Skeletal muscle tissue (tissue), 4 donors: ENCODE results near the gene MGAM2. TPM values are rescaled to one million over a fixed set of nuclear protein-coding genes. Genes with fewer than 3 reads are reported as not detected.

Experiments
- H3K27ac ChIP-seq: one replicate; pipeline ENCODE4 v1.7.0; 2013; ENCODE audit warnings: mild to moderate bottlenecking, low read depth, low read length, inconsistent platforms
- H3K27me3 ChIP-seq, 3 donors: one replicate each; pipeline ENCODE4 v1.7.0; 2013; ENCODE audit warnings: low read length in 3 of 3; ENCODE audit not compliant: control insufficient read depth in 3 of 3, insufficient read depth in 3 of 3
- H3K36me3 ChIP-seq, 3 donors: one replicate each; pipeline ENCODE4 v1.7.0; 2013; ENCODE audit warnings: low read length in 3 of 3; ENCODE audit not compliant: control insufficient read depth in 3 of 3, insufficient read depth in 3 of 3
- H3K4me1 ChIP-seq, 3 donors: one replicate each; pipeline ENCODE4 v1.7.0; 2013; ENCODE audit warnings: low read length in 3 of 3, mild to moderate bottlenecking in 3 of 3; ENCODE audit not compliant: control insufficient read depth in 3 of 3, insufficient read depth in 3 of 3
- H3K4me3 ChIP-seq, 3 donors: one replicate each; pipeline ENCODE4 v1.7.0; 2013; ENCODE audit warnings: low read length in 3 of 3
- H3K9ac ChIP-seq, 3 donors: one replicate each; pipeline ENCODE4 v1.7.0; 2013; ENCODE audit warnings: low read length in 3 of 3, mild to moderate bottlenecking in 3 of 3, moderate library complexity in 2 of 3, low read depth in 1 of 3
- H3K9me3 ChIP-seq, 3 donors: one replicate each; pipeline ENCODE4 v1.7.0; 2013; ENCODE audit warnings: low read length in 3 of 3; ENCODE audit not compliant: control insufficient read depth in 3 of 3
- total RNA-seq: library from RNA; depleted of rRNA; stranded (reverse); fragments of >200 nt; gene quantifications from one replicate; pipeline ENCODE4 v1.2.3, GENCODE V29; 2014
- donor health status: Osteomylitis.

The MGAM2 gene
- total RNA-seq, 1 donor from 2014 or later, result under 0.01 TPM

DNA sequence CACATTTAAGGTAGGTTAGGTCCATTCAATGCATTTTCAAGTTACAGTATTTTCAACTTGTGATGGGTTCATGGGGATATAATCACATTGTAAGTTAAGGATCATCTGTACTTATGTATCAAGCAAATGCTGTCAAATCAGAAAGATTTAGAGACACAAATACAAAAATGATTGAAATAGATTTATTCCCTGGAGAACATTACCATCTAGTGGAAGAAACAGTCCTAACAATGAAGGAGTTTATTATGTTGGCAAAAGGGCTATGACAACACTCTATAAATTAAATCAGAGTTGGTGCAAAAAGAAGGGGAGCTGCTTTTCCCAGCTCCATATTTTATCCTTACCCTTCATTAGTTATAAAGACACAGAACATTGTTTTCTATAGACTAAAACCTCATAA, 77.3 kb downstream of the MGAM2 start:
- no peak overlapping the region for H3K9ac ChIP-seq
- H3K9me3 ChIP-seq, result no peaks in the 10 kb centered on the region
- H3K27me3 ChIP-seq, result peaks cover 0 to 2% (median 0%) of the 10 kb centered on the region in 3 donors
- no peak overlapping the region for H3K4me3 ChIP-seq
- no peaks in the 10 kb centered on the region for H3K4me1 ChIP-seq
- H3K27ac ChIP-seq, result no peak overlapping the region
- no peaks in the 10 kb centered on the region for H3K36me3 ChIP-seq

DNA sequence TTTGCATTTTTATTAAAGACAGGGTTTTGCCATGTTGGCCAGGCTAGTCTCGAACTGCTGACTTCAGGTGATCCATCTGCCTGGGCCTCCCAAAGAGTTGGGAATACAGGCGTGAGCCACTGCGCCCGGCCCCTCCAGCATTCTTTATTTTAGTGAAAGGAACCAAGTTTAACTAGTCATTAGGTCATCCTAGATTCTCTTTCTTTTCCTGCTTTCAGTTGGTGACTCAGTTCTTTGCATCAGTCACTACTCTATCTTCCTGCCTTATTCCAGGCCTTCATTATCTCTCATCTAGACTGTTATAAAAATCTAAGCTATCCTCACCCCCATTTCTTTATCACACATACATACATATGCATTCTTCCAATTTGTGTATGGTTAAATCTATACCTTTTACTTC, 82.7 kb downstream of the MGAM2 start:
- H3K4me1 ChIP-seq, result no peaks in the 10 kb centered on the region
- H3K9me3 ChIP-seq, result no peaks in the 10 kb centered on the region
- no peaks in the 10 kb centered on the region for H3K36me3 ChIP-seq
- H3K27me3 ChIP-seq, result peaks cover 0 to 2% (median 0%) of the 10 kb centered on the region in 3 donors
- no peak overlapping the region for H3K27ac ChIP-seq
- no peak overlapping the region for H3K4me3 ChIP-seq
- no peak overlapping the region for H3K9ac ChIP-seq

DNA sequence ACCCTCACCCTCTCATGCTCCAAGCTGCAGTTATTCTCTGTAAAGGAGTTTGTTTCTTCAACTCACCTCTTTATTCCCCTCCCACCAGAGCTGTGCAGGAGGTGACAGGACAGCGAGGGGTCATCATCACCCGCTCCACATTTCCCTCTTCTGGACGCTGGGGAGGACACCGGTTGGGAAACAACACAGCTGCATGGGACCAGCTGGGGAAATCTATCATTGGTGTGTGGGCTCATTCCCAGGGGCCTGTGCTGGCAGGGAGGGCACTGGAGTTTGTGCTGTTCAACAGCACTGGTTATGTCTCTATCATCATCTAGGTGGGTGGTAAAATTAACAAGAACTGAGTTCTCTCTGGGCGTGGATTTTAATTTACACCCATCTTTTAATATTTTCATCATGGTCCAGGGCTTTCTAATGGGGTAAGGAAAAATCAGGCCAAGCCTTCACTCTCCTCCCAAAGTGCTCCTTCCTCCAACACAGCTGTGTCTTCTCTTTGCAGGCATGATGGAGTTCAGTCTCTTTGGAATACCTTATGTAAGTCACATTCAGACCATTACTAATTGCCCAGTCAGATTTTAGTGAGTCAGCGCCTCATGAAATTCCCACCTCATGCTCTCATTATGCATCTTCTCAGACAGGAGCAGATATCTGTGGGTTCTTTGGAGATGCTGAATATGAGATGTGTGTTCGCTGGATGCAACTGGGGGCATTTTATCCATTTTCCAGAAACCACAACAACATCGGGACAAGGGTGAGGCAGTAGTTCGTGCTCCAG, 84.7 kb downstream of the MGAM2 start:
- H3K27ac ChIP-seq, result no peak overlapping the region
- no peaks in the 10 kb centered on the region for H3K36me3 ChIP-seq
- no peaks in the 10 kb centered on the region for H3K4me1 ChIP-seq
- no peak overlapping the region for H3K9ac ChIP-seq
- H3K27me3 ChIP-seq, result no peaks in the 10 kb centered on the region
- no peak overlapping the region for H3K4me3 ChIP-seq
- H3K9me3 ChIP-seq, result no peaks in the 10 kb centered on the region

DNA sequence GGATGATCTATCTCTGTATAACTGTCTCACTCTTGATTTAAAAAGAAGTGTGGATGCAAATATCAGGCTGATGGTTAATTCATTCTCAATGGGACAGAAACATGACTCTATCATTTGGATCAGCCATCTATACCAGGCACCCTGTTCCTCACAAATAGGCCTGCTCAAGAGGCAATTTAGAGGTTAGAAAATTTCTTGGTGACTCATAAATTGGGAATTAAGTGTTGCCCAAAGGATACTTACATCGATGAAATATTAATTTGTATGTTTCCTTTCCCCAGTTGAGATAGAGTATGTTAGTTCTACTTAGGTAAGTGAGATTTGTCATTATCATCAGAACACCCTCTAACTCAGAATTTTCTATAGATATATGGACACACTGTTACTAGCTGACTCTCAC, 88.7 kb downstream of the MGAM2 start:
- H3K27me3 ChIP-seq, result no peaks in the 10 kb centered on the region
- no peaks in the 10 kb centered on the region for H3K36me3 ChIP-seq
- H3K4me1 ChIP-seq, result no peaks in the 10 kb centered on the region
- H3K4me3 ChIP-seq, result no peak overlapping the region
- H3K9me3 ChIP-seq, result no peaks in the 10 kb centered on the region
- H3K9ac ChIP-seq, result no peak overlapping the region
- H3K27ac ChIP-seq, result no peak overlapping the region

DNA sequence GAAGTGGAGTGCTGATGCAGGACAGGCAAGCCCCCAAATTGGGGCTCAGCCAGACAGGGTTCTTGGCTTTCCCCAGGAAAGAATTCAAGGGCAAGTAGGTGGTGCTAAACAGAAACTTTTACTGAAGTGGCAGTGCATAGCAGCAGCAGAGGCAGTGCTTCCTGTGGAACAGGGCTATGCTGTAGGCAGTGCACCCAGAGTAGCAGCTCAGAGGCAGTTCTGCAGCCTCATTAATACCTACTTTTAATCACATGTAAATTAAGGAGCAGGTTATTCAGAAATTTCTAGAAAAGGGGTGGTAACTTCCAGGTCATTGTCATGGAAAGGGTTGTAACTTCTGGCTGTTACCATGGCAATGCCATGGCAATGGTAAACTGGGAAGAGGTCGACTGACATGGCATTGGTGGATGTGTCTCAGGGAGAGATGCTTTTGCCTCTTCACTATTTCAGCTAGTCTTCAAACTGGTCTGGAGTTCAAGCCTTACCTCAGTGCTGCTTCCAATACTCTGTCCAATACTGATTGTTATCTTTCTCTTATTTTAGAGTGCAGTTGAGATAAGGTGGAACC, 117.1 kb downstream of the MGAM2 start:
- no peak overlapping the region for H3K4me3 ChIP-seq
- no peaks in the 10 kb centered on the region for H3K4me1 ChIP-seq
- H3K9me3 ChIP-seq, result no peaks in the 10 kb centered on the region
- H3K27ac ChIP-seq, result no peak overlapping the region
- H3K9ac ChIP-seq, result no peak overlapping the region
- H3K27me3 ChIP-seq, result peaks cover 0 to 5% (median 0%) of the 10 kb centered on the region in 3 donors
- H3K36me3 ChIP-seq, result no peaks in the 10 kb centered on the region

DNA sequence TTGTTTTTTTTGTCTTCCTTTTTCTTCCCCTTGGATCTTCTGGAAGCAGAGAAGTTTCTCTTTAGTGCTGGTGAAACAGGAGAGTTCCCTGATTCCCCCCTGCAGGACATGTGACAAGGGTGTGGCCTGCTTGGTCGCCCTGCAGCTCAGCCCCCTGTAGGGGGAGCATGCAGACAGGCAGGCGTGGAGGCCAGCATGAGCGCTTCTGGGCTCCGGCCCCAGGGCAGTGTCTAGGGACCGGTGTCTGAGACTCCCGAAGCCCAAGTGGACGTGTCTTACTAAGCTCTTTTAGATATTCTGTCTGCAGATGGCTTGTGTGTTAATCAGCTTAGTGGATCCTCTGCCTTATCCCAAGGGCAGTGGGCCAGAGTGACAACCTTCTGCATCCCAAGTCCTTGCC, 120.2 kb downstream of the MGAM2 start:
- Histone ChIP-seq H3K27me3 (peaks cover 0 to 9% (median 0%) of the 10 kb centered on the region in 3 donors), H3K9ac (no peak overlapping the region), H3K27ac (no peak overlapping the region), H3K9me3 (peaks cover 0 to 2% (median 0%) of the 10 kb centered on the region in 3 donors), H3K4me3 (no peak overlapping the region), H3K36me3 (no peaks in the 10 kb centered on the region), H3K4me1 (no peaks in the 10 kb centered on the region)

DNA sequence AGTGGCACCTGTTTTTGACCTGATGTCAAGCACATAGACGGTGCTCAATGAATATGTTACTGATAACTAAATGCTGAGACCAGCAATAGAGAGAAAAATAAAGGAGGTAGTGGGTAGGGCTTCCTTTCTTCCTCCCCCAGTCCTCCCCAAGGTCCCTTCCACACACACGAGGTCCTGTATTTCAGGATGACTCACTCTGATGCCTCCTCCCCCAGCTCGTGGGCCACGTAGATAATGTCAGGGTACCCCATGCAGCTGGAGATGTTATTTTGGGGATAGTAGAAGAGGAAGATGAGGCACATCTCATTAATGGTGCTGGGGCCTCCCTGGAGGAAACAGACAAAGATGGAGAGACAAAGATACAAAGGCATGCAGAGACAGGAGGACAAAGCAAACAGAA, 129.0 kb downstream of the MGAM2 start:
- H3K4me3 ChIP-seq, result no peak overlapping the region

DNA sequence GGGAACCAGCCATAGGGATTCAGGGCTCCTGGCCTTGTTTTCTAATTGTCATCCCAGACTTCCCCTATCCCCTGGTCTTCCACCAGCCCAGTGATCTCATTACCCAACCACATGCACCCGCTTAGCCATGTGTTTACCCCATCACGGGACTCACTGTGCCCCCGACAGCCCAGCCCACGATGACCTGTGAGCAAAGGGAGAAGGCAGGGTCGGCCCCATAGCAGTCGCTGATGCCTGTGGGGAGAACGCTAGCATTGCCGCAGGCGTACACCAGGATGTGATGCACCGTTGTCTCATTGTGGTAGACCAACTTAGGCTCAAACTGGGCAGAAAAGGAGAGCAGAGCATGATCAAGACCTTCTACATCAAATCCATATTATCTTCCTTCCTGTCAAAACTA, 132.3 kb downstream of the MGAM2 start:
- Histone ChIP-seq H3K9me3 (no peaks in the 10 kb centered on the region), H3K4me3 (no peak overlapping the region), H3K27ac (no peak overlapping the region), H3K36me3 (no peaks in the 10 kb centered on the region), H3K27me3 (peaks cover 0 to 5% (median 0%) of the 10 kb centered on the region in 3 donors), H3K4me1 (no peaks in the 10 kb centered on the region), H3K9ac (no peak overlapping the region)

More for the DNA sequence above, 129.0 kb downstream of the MGAM2 start:
- Histone ChIP-seq H3K4me1 (no peaks in the 10 kb centered on the region), H3K27ac (no peak overlapping the region), H3K9ac (no peak overlapping the region), H3K9me3 (peaks cover 0 to 1% (median 0%) of the 10 kb centered on the region in 3 donors), H3K36me3 (no peaks in the 10 kb centered on the region), H3K27me3 (peaks cover 0 to 5% (median 0%) of the 10 kb centered on the region in 3 donors)

DNA sequence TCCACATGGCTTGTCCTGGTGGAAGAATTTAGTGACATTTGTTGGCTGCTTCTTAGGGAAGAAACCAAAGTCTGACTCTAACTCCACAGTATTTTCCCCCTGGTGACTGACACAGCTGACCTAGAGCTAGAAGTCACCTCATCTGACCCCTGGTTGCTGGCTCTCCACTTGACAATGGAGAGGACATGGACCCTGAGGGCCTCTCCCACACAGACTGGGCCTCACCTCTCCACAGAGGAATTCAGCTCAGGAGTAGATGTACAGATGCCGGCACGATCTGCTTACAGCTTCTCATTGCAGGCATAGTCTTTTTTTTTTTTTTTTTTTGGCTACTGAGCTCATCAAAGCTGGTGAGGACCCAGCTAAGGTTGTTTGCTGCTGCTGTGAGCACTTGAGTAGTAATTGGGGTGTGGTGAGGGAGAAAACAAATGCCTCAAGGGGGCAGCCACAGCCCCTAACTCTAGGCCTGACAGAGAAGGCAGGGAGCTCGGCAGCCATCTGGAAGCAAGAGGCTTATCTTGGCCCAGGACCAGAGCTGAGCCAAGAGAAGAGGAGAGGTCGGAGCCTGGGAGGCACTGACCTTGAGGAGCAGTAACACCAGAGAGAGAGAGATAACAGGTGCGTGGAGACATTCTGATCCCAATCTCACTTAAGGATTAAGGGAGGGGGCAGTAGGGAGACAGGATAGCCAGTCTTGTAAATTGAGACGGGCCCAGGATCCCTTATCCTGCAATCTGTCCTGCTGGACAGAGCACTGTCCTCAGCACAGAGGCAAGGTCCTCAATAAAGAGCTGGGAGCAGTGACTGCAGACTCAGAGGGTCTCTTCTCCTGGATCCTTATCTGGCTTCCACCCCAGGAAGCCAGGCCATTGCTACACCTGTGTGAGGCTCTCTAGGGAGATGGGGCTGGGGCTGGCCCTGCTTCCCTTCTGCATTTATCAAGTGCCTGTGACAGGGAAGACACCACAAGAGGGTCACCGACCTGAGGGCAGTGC, 136.9 kb downstream of the MGAM2 start:
- no peaks in the 10 kb centered on the region for H3K36me3 ChIP-seq
- no peaks in the 10 kb centered on the region for H3K9me3 ChIP-seq
- H3K27me3 ChIP-seq, result peaks cover 0 to 3% (median 0%) of the 10 kb centered on the region in 3 donors
- no peak overlapping the region for H3K27ac ChIP-seq
- H3K4me3 ChIP-seq, result no peak overlapping the region
- no peak overlapping the region for H3K9ac ChIP-seq
- no peaks in the 10 kb centered on the region for H3K4me1 ChIP-seq
